Fibroblast of gingiva (primary cell): ENCODE measurements around the gene ZXDC.
A peak's percentile ranks its signal among the peaks of the same experiment; 100 is the strongest.

Source experiments
- DNase-seq: peaks from one replicate; pipeline ENCODE4 v3.0.0-alpha.2; 2011; ENCODE audit warnings: low read depth

ZXDC gene, protein sequence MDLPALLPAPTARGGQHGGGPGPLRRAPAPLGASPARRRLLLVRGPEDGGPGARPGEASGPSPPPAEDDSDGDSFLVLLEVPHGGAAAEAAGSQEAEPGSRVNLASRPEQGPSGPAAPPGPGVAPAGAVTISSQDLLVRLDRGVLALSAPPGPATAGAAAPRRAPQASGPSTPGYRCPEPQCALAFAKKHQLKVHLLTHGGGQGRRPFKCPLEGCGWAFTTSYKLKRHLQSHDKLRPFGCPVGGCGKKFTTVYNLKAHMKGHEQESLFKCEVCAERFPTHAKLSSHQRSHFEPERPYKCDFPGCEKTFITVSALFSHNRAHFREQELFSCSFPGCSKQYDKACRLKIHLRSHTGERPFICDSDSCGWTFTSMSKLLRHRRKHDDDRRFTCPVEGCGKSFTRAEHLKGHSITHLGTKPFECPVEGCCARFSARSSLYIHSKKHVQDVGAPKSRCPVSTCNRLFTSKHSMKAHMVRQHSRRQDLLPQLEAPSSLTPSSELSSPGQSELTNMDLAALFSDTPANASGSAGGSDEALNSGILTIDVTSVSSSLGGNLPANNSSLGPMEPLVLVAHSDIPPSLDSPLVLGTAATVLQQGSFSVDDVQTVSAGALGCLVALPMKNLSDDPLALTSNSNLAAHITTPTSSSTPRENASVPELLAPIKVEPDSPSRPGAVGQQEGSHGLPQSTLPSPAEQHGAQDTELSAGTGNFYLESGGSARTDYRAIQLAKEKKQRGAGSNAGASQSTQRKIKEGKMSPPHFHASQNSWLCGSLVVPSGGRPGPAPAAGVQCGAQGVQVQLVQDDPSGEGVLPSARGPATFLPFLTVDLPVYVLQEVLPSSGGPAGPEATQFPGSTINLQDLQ

DNA sequence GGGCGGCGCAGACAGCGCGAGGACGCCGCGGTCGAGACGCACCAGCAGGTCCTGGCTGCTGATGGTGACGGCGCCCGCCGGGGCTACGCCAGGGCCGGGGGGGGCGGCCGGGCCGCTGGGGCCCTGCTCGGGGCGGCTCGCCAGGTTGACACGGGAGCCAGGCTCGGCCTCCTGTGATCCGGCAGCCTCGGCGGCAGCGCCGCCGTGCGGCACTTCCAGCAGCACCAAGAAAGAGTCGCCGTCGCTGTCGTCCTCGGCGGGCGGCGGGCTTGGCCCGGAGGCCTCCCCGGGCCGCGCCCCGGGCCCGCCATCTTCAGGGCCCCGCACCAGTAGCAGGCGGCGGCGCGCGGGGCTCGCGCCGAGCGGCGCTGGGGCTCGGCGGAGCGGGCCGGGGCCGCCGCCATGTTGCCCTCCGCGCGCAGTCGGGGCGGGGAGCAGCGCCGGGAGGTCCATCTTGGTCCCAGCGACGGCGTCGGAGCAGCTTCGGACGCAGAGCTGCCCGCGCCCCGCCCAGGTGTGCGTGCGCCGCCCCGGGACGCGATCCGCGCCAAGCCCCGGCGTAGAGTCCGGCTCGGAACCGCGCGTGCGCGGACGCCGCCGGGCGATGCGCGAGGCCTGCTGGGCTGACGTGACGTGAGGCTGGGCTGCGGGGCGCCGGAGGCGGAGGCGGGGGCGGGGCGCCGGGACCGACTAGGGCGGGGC is at the start of gene ZXDC:
Gene ZXDC (minus strand): TSS at position 479 of the 702 bp plus-strand sequence. CDS start 26 bp downstream, at position 453.
- peak; percentile 94 for DNase-seq

DNA sequence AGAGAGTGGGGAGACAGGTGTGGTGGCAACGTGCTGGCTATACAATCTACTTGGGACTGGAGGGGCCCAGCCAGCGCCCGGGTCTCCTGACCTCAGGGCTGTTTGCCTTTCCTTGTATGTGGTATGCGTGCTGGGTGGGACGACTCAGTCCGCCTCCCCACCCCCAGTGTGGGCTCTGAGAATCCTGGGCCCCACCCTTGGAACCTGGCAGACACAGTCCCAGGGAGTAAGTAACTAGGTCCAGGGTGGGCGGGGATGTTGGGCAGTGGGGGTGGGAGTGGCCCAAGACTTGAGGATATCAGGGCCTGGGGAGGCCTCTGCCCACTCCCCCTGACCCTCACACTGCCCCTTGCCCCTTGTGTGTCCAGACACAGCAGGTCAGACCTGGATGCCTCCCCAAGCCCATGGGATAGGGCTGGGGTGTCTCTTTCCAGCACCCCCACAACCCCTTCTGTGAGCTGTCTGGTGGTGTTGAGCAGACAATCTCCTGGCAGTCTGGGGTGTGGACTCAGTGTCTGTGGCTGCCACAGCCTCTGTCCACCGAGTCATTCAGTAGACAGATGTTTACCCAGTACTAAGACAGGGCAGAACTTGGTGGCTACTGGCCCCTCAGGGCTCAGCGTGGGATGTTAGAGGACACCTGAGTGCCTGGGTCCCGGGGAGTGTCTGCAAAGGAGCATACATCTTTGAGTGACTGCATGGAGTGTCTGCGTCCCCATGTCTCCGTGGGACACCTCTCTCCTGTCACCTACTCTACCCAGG is 49.6 kb upstream of the ZXDC start:
- DNase-seq: no peak

DNA sequence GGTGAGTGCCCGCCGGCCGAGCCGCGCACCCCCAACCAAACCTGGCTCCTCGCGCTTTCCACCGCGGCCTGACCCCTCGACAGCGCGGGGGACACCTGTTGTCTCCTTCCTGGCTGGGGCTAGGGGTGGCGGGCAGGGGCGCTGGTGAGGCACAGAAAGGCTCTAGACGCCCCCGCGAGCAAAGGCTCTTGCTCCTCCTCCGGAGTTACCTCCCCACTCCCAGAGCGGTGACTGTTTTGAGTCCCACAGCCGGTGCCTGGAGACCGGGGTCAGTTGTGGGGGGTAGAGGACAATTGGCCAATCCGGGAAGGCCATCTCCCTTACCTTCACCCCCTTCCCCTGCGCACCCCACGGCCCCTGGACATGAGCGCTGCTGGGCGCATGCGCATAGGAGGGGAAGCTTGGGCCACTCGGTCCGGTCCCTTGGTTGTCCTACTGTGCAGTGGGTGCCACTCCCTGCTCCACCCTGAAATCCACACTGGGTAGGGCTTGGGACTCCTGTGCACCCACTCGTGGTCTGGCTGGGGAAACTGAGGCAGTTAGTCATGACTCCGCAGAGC is 48.8 kb upstream of the ZXDC start:
- no peak for DNase-seq

DNA sequence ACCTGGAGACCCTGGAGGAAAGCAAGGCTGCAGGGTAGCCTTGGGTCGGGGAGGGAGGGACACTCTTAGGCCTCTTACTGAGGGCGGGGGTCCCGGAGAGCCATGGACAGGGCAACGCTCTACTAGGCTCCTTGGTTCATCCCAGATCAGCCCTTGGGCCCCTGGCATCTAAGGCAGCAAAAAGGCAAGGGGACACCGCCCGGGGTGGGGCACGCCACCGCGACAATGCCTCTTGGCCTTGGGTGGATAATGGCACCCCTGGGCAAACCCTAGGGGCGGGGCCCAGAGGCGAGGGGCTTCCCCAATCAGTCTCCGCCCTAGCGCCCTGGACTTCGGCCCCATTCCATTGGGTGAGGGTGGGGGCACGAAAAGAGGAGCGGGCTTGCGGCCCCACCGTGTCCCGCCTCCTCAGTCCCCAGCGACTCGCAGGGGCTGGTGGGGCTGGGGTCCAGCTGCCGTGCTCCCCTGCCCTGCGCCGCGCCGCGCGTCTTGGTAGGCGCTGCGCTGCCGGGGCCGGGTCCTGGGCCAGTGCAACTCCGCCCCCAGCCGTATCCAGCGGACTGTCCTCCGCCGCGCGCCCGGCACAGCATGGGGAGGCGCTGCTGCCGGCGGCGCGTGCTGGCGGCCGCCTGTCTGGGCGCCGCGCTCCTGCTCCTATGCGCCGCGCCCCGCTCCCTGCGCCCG is 48.2 kb upstream of the ZXDC start, which contains the start of gene CHST13:
Gene CHST13 (plus strand): TSS at position 411 of the 684 bp plus-strand sequence. CDS start 178 bp downstream, at position 589.
- peak; percentile 22 for DNase-seq

DNA sequence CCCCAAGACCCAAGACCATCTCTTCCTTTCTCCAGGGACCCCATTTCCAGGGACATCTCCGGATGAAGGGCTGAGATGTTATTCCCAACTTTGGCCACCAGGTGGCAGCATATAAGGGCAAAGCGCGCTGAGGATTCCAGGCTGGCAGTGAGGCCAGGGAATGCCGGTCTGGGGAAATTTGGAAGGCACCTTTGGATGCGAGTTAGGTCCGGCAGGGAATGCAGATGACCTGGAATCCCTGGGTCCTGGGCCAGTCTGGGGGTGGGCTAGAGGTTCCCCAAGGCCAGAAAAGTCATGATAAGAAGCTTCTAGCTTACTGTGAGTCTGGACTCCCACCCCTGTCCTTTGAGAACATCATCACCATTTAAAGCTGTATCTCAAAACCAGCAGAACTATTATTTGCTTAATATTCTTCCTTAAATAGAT is 46.7 kb upstream of the ZXDC start:
- peak; percentile 32 for DNase-seq

DNA sequence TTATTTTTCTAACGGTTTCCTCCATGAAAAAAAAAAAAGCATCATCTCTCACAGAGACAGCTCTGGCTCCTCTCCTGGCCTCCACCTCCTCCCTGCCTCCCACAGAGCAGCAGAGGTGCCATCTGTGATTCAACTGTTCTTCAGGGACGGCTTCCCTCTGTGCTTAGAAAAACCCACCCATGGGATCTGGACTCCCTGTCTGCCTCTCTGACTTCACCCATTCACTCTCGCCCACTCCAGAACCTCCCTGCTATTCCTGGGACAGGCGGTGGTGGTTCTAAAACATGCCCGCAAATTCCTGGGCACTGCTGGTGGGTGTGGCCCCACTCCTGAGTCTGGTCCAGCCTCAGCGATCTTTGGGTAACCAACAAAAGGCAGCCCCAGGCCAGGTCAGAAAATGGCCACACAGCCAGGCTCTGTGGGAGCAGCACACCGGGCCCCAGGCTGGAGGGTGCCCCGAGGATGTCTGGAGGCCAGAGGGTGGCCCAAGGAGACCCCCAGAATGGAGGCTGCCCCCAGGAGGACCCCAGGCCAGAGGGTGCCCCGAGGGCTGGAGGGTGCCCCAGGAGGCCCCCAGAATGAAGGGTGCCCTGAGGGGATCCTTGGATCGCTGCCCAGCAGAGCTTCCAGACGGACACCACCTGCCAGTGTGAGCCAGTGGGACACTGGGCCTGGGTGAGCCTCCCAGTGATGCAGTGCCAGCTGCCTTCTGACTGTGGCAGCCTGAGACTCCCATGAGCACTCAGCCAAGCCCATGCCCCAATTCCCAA is 45.6 kb upstream of the ZXDC start:
- no peak for DNase-seq

DNA sequence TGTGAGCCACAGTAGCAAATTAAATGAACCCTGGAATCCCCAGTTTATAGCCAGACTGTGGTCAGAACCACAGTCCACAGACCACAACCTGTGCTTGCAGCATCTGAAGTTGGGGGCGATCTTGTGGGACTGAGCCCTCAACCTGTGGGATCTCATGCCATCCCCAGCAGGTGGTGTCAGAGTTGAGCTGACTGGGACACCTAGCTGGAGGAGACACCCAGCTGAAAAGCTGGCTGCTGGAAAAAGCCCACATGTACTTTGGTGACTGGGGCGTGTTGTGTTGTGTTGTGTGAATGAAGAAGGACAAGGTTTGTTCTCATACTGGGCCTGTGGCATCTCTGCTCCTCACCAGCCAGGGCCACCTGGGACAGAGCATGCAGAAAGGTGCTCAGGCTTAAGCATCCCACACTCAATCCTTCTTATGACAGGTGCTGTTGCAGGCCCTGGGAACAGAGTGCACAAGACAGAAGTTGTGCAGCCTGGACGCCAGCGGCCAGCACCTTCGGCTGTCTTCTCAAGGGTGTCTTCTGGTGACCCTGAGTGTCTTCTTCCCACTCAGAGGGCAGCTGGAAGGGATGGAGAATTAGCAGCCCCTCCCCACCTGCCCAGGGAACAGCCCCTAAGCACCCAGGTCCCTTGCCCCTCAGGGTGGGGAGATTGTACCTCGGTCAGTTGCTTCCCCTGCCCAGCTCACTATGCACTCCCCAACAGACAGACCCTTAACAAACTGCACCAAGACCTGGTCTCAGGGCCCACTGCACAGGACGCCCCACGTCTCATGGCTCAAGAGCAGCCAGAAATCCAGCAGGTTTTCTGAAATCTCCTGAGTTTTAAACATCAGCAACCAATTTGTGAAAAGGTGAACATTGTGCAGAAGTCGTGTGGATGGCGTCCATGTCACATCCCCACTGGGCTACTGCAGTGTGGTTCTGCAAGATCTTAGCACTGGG is 44.1 kb upstream of the ZXDC start:
- DNase-seq: no peak

DNA sequence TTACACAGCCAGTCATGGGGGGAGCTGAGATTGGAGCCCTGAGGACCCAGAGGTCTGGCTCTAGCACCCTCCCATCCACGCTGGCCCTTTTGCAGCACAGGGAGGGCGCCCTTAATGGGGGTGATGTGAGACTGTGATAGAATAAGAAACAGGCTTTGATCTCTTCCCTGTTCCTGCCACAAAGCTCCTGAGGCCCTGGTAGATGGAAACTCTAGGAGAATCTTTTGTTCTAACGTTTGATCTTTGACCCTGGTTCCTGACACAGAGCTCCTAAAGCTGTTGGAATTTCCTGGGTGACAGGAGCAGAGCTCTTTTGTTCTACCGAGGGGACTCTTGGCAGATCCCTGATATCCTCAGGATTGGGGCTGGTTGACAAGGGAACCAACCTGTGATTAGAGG is 43.1 kb upstream of the ZXDC start:
- no peak for DNase-seq

DNA sequence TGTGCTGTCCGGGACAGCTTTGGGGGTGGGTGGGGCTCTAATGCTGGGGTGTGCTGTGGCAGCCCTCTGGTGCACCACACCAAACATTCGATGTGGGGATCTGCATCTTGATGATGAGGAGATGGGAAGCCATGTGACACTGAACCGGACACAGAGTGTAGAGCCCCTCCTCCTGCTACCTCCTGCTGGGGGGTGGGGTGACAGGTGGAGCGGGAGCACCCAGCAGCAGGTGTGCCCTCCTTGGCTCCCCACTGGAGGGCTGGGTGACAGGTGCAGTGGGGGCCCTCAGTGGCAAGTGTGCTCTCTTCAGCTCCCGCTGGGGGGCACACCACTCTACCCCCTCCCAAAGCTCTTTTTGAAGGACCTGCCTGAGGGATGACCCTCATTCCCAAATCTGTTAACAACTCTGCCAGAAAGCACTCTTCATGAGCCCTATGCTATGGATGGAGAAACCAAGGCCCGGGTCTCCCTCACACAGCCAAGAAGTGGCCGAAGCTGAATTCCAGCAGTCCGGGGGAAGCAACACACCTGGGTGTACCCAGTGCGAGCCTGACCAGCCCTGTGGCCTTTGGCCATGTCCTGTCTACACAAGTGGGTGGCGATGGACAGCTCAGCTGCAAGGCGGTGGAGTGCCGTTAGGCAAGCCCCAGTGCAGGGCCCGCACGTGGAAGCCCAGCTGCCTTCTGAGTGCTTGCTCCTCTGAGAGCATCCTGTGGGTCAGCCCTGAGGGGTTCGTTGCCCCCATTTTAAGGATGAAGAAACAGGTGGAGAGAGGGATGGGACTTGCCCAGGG is 42.5 kb upstream of the ZXDC start:
- no peak for DNase-seq

DNA sequence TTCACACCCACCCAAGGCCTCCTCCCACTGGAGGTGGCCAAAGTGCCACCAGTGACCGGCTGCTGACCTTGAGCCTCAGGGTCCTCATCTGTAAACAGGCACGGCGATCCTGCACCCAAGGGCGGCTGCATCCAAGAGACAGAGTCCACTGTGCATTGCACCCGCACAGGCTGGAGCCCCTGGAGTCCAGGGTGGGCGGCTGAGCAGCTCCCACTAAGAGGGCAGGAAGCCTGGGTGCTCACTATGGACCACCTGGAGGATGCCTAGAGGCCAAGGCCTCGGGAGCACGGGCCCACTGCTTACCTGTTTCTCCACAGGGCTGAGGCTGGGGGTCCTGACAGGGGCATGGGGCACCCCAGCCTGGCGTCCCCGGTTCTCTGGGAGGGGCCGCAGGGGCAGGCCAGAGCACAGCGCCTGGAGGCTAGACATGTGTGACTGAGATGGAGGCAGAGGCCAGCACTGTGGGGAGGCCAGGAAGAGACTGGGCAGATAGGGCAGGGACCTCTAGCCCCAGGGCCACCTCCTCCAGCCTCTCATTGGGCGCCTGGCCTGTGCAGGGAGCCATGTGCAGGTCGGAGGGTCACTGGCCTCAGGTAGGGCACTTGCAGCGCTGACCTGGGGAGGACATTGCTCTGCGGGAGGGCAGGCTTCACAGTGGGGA is 41.7 kb upstream of the ZXDC start, which contains the start of gene UROC1:
Gene UROC1 (minus strand): TSS at position 483 of the 661 bp plus-strand sequence. CDS start 54 bp downstream, at position 429.
- DNase-seq: no peak

DNA sequence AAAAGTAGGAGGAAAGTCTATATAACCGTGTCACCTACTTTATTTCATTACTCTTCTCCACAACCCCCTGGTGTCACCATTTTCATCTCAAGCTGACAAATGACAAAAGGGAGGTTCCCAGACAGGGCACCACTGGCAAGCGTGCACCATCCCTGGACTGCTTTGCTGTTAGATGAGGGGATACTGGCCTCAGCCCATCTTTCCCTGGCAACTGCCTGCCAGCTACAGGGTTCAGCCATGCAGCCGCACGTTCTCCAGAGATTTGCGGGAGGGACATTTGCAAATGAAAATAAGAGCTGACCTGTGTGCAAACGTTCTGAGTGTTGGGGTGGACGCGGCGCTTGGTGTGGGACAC is 41.2 kb upstream of the ZXDC start:
- DNase-seq: no peak

DNA sequence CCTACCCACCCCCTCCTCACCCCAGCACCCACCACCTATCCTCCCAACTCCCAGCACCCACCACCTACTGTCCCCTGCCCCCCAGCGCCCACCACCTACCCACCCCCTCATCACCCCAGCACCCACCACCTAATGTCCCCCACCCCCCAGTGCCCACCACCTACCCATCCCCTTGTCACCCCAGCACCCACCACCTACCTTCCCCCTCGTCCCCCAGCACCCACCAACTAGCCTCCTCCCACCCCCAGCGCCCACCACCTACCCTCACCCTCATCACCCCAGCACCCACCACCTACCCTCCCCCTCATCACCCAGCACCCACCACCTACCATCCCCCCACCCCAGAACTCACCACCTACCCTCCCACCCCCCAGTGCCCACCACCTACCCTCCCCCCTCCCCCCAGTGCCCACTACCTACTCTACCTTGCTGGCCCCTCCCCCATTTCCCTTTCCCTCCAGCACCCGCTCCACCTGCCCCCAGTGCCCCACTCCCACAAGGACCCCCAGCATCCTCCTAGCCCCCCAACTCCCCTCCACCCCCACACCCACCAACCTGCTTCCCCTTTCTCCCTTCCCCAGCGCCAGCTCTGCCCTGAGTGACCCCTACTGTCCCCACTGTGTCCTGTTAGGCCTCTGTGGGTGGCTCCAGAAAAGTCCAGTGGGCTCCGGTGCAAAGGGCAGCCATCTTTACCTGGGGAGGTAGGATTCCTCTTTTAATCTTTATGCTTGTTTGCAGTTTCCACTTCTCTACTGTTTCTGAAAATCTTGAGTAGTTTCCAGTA is 40.7 kb upstream of the ZXDC start:
- DNase-seq: no peak

DNA sequence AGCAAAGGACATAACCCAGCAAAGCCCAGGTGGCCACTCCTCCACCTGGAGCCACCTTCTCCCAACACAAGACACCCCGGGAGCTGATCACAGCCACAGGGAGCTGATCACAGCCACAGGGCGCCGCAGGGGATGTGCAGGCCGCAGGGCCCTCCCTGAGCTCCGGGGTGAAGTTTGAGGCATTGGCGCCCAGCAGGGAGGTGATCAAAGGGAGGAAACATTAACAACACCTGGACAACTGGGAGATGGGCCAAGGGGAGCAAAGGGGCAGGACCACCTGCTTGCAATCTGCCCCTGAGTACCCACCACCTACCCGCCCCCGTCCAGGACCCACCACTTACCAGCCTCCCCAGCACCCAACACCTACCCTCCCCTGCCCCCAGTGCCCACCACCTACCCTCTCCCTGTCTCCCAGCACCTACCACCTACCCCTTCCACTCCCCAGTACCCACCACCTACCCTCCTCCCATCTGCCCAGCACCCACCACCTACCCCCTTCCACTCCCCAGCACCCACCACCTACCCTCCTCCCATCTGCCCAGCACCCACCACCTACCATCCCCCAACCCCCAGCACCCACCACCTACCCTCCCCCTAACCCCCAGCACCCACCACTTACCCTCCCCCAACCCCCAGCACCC is 39.5 kb upstream of the ZXDC start:
- DNase-seq: no peak

DNA sequence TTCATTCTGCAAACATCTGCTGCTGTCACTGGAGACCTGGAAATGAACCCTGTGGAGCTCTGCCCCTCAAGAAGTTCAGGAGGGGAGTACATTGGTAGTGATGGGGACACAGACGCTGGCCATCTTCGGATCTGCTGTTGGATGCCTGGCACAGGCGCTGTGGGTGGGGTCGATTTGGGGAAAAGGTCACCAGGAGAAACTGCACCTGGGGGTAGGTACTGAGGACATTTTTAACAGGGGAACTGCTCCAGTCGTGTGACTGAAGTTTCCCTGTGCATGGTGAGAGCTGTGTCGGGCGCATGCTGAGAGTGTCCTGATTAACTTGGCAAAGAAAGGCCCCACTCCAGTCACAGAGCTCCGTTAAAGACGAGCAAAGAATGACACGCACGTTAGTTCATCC is 38.5 kb upstream of the ZXDC start:
- DNase-seq: no peak

DNA sequence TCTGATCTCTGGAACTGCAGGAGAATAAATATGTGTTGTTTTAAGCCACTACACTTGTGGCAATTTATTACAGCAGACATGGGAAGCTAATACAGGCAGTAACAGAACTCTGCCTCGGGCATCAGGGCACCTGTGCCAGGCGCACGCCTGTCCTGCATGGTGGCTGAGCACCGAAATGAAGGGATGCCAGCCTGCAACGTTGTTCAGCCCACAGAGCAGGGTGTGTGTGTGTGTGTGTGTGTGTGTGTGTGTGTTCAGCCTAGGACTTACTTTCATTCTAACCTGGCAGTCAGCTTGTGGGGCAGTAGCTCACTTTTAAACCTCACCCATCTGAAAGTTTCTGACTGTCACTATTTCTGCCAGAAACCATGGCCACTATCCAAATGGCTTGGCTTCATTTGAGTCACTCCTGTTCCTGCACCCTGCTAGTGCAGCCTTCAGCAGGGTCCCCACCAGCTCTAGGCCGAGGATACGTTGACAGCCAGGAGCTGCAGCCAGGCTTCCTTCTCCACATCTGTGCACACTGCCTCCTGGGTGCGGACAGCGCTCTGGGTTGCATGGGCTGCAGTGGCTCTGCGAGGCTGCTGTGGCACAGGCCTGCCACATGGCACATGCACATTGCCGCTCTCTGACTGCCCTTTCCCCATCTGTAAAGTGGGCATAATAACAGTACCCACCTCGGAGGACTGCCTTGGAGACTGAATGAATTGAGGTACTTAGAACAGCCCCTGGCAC is 37.4 kb upstream of the ZXDC start:
- DNase-seq: no peak
